Body of pancreas (tissue), 4 donors: ENCODE data around the gene MBD4.
"Not testable (repeated sequence)": the region's sequence is repeated elsewhere in the genome, so short reads cannot be mapped to it uniquely, and the experiment has no call there.

Source experiments
- POLR2A ChIP-seq, 3 donors: fragments of 450-650 bp; IDR thresholded peaks; one replicate each; pipeline ENCODE4 v1.6.1; 2016; ENCODE audit warnings: antibody characterized with exemption in 3 of 3, mild to moderate bottlenecking in 2 of 3
- TF ChIP-seq, protein P1 (sequence below), 7 experiments: fragments of 450-650 bp in 4 of 7; fragments of 200-600 bp in 3 of 7; sonication (generic) in 3 of 7; IDR thresholded peaks; one replicate each; pipeline ENCODE4 v1.5.1; 2016 to 2019; ENCODE audit warnings: antibody characterized with exemption in 7 of 7

DNA sequence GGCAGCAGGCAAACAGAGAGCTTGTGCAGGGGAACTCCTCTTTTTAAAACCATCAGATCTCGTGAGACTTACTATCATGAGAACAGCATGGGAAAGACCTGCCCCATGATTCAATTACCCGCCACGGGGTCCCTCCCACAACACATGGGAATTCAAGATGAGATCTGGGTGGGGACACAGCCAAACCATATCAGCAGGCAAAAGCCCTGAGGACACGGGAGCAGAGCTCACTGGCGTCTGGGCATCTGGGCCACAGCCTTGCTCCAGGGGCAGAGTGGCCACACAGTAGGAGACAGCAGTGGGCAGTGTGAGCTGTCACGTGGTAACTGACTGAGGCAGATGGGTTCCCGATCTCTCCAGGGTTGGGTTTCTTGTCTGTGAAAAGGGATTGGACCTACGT, 54.2 kb downstream of the MBD4 start:
- TF ChIP-seq, protein P1, sequence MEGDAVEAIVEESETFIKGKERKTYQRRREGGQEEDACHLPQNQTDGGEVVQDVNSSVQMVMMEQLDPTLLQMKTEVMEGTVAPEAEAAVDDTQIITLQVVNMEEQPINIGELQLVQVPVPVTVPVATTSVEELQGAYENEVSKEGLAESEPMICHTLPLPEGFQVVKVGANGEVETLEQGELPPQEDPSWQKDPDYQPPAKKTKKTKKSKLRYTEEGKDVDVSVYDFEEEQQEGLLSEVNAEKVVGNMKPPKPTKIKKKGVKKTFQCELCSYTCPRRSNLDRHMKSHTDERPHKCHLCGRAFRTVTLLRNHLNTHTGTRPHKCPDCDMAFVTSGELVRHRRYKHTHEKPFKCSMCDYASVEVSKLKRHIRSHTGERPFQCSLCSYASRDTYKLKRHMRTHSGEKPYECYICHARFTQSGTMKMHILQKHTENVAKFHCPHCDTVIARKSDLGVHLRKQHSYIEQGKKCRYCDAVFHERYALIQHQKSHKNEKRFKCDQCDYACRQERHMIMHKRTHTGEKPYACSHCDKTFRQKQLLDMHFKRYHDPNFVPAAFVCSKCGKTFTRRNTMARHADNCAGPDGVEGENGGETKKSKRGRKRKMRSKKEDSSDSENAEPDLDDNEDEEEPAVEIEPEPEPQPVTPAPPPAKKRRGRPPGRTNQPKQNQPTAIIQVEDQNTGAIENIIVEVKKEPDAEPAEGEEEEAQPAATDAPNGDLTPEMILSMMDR (IDR thresholded peaks at IDR 0.05): not testable (repeated sequence)
- TF ChIP-seq POLR2A (IDR thresholded peaks at IDR 0.05): not testable (repeated sequence)
